HEK293 (cell line): ENCODE results near the gene MAP3K5.

ENCODE experiments used
- GLIS1 ChIP-seq: fragments of 450-650 bp; formaldehyde crosslinking; IDR thresholded peaks from 2 replicates; pipeline ENCODE4 v1.5.1; 2016; ENCODE audit warnings: missing biosample characterization, missing genetic modification characterization
- KLF7 ChIP-seq: fragments of 450-650 bp; formaldehyde crosslinking; IDR thresholded peaks from 2 replicates; pipeline ENCODE4 v1.5.1; 2016; ENCODE audit warnings: missing biosample characterization, missing genetic modification characterization, borderline replicate concordance
- KLF8 ChIP-seq: fragments of 450-650 bp; formaldehyde crosslinking; IDR thresholded peaks from 2 replicates; pipeline ENCODE4 v1.5.1; 2016; ENCODE audit warnings: missing biosample characterization, missing genetic modification characterization
- MZF1 ChIP-seq: fragments of 450-650 bp; formaldehyde crosslinking; IDR thresholded peaks from 2 replicates; pipeline ENCODE4 v1.5.1; 2017; ENCODE audit warnings: missing biosample characterization, missing genetic modification characterization, borderline replicate concordance
- OVOL3 ChIP-seq: fragments of 450-650 bp; formaldehyde crosslinking; IDR thresholded peaks from 2 replicates; pipeline ENCODE4 v1.5.1; 2016; ENCODE audit warnings: missing biosample characterization, missing genetic modification characterization
- PRDM2 ChIP-seq: fragments of 450-650 bp; formaldehyde crosslinking; IDR thresholded peaks from 2 replicates; pipeline ENCODE4 v1.5.1; 2016; ENCODE audit warnings: missing biosample characterization, missing genetic modification characterization, borderline replicate concordance
- PRDM6 ChIP-seq: fragments of 450-650 bp; formaldehyde crosslinking; IDR thresholded peaks from 2 replicates; pipeline ENCODE4 v1.5.1; 2017; ENCODE audit warnings: missing biosample characterization, missing genetic modification characterization
- SP3 ChIP-seq: fragments of 450-650 bp; formaldehyde crosslinking; IDR thresholded peaks from 2 replicates; pipeline ENCODE4 v1.5.1; 2016; ENCODE audit warnings: missing biosample characterization, missing genetic modification characterization
- SP7 ChIP-seq: fragments of 450-650 bp; formaldehyde crosslinking; IDR thresholded peaks from 2 replicates; pipeline ENCODE4 v1.5.1; 2016; ENCODE audit warnings: missing biosample characterization, missing genetic modification characterization
- WT1 ChIP-seq: fragments of 450-650 bp; formaldehyde crosslinking; IDR thresholded peaks from 2 replicates; pipeline ENCODE4 v1.5.1; 2016; ENCODE audit warnings: missing biosample characterization, missing genetic modification characterization
- ZEB2 ChIP-seq: fragments of 450-650 bp; formaldehyde crosslinking; IDR thresholded peaks from 2 replicates; pipeline ENCODE4 v1.5.1; 2016; ENCODE audit warnings: missing biosample characterization, missing genetic modification characterization
- ZFP69B ChIP-seq: fragments of 450-650 bp; formaldehyde crosslinking; IDR thresholded peaks from 2 replicates; pipeline ENCODE4 v1.5.1; 2016; ENCODE audit warnings: missing biosample characterization, missing genetic modification characterization
- ZNF157 ChIP-seq: fragments of 450-650 bp; formaldehyde crosslinking; IDR thresholded peaks from 2 replicates; pipeline ENCODE4 v1.5.1; 2016; ENCODE audit warnings: missing biosample characterization, missing genetic modification characterization
- ZNF223 ChIP-seq: fragments of 450-650 bp; formaldehyde crosslinking; IDR thresholded peaks from 2 replicates; pipeline ENCODE4 v1.5.1; 2016; ENCODE audit warnings: missing biosample characterization, missing genetic modification characterization
- ZNF341 ChIP-seq: fragments of 450-650 bp; formaldehyde crosslinking; IDR thresholded peaks from 2 replicates; pipeline ENCODE4; 2016; ENCODE audit warnings: low read depth, missing biosample characterization, missing genetic modification characterization
- ZNF394 ChIP-seq: fragments of 450-650 bp; formaldehyde crosslinking; IDR thresholded peaks from 2 replicates; pipeline ENCODE4 v1.5.1; 2016; ENCODE audit warnings: missing biosample characterization, missing genetic modification characterization, mild to moderate bottlenecking, moderate library complexity, borderline replicate concordance
- ZNF398 ChIP-seq: fragments of 450-650 bp; formaldehyde crosslinking; IDR thresholded peaks from 2 replicates; pipeline ENCODE4 v1.5.1; 2017; ENCODE audit warnings: missing biosample characterization, missing genetic modification characterization
- ZNF404 ChIP-seq: fragments of 450-650 bp; formaldehyde crosslinking; IDR thresholded peaks from 2 replicates; pipeline ENCODE4 v1.5.1; 2017; ENCODE audit warnings: missing biosample characterization, missing genetic modification characterization
- ZNF423 ChIP-seq: fragments of 450-650 bp; formaldehyde crosslinking; IDR thresholded peaks from 2 replicates; pipeline ENCODE4 v1.5.1; 2016; ENCODE audit warnings: missing biosample characterization, missing genetic modification characterization
- ZNF513 ChIP-seq: fragments of 450-650 bp; IDR thresholded peaks from 2 replicates; pipeline ENCODE4 v1.5.1; 2018; ENCODE audit warnings: missing biosample characterization, missing genetic modification characterization
- ZNF529 ChIP-seq: fragments of 450-650 bp; formaldehyde crosslinking; IDR thresholded peaks from 2 replicates; pipeline ENCODE4 v1.5.1; 2017; ENCODE audit warnings: missing genetic modification characterization, missing biosample characterization; ENCODE audit not compliant: insufficient replicate concordance
- ZNF549 ChIP-seq: fragments of 450-650 bp; IDR thresholded peaks from 2 replicates; pipeline ENCODE4 v1.5.1; 2018; ENCODE audit warnings: missing biosample characterization, missing genetic modification characterization, mild to moderate bottlenecking, inconsistent platforms, moderate library complexity
- ZNF629 ChIP-seq: fragments of 450-650 bp; formaldehyde crosslinking; IDR thresholded peaks from 2 replicates; pipeline ENCODE4 v1.5.1; 2017; ENCODE audit warnings: missing biosample characterization, missing genetic modification characterization
- ZNF660 ChIP-seq: fragments of 450-650 bp; IDR thresholded peaks from 2 replicates; pipeline ENCODE4 v1.5.1; 2018; ENCODE audit warnings: missing biosample characterization, mild to moderate bottlenecking, missing genetic modification characterization
- ZNF692 ChIP-seq: fragments of 450-650 bp; formaldehyde crosslinking; IDR thresholded peaks from 2 replicates; pipeline ENCODE4 v1.5.1; 2016; ENCODE audit warnings: missing biosample characterization, missing genetic modification characterization
- ZNF791 ChIP-seq: fragments of 450-650 bp; formaldehyde crosslinking; IDR thresholded peaks from 2 replicates; pipeline ENCODE4 v1.5.1; 2016; ENCODE audit warnings: missing biosample characterization, missing genetic modification characterization
- ZNF843 ChIP-seq: fragments of 450-650 bp; formaldehyde crosslinking; IDR thresholded peaks from 2 replicates; pipeline ENCODE4 v1.5.1; 2016; ENCODE audit warnings: missing biosample characterization, missing genetic modification characterization

MAP3K5 gene

GRCh38 chr6:136607204-136607931 lies 184.9 kb downstream of the MAP3K5 start (continued):
- peak; percentile 93 for TF ChIP-seq ZEB2 (tag by site-specific recombination)
- 0 out of 2 replicates have a peak, but pooled peaks have one; percentile 47 for TF ChIP-seq ZFP69B (tag by site-specific recombination)
- TF ChIP-seq ZNF398, result peak; percentile 75
- TF ChIP-seq SP7 (tag by site-specific recombination), result peak; percentile 87
- TF ChIP-seq ZNF529, result peak; percentile 24
- no peak for TF ChIP-seq KLF7 (tag by site-specific recombination)
- TF ChIP-seq ZNF423 (tag by site-specific recombination), result no peak
- peak; percentile 89 for TF ChIP-seq ZNF629 (tag by site-specific recombination)
- TF ChIP-seq ZNF157 (tag by site-specific recombination), result no peak
- TF ChIP-seq ZNF549 (tag by site-specific recombination), result no peak
- 0 out of 2 replicates have a peak, but pooled peaks have one; percentile 26 for TF ChIP-seq ZNF513 (tag by site-specific recombination)
- peak; percentile 86 for TF ChIP-seq ZNF843 (tag by site-specific recombination)
- TF ChIP-seq KLF8 (tag by site-specific recombination), result peak; percentile 52; the same call in 1 of the 2 replicates
- TF ChIP-seq SP3, result peak; percentile 53; the same call in 1 of the 2 replicates
- TF ChIP-seq WT1 (tag by site-specific recombination), result peak; percentile 87
- peak; percentile 41; the same call in 1 of the 2 replicates for TF ChIP-seq ZNF692 (tag by site-specific recombination)
- peak; percentile 80 for TF ChIP-seq PRDM6 (tag by site-specific recombination)
- TF ChIP-seq ZNF660, result peak; percentile 46; the same call in 1 of the 2 replicates
- no peak for TF ChIP-seq ZNF341 (tag by site-specific recombination)
- no peak for TF ChIP-seq OVOL3 (tag by site-specific recombination)
- TF ChIP-seq GLIS1 (tag by site-specific recombination), result peak; percentile 72
- no peak for TF ChIP-seq MZF1
- TF ChIP-seq ZNF404, result no peak
- TF ChIP-seq ZNF394 (tag by site-specific recombination), result peak; percentile 50; the same call in 1 of the 2 replicates
- TF ChIP-seq PRDM2 (tag by site-specific recombination), result no peak
- TF ChIP-seq ZNF791 (tag by site-specific recombination), result no peak
- no peak for TF ChIP-seq ZNF223 (tag by site-specific recombination)
